IMR-90 (cell line): ENCODE data around the gene PIGZ. TPM values are rescaled to one million over a fixed set of nuclear protein-coding genes. Genes with fewer than 3 reads are reported as not detected.

Experiments used
- ATAC-seq: fragments of 200-7000 bp; cut with Tn5 transposase; 2 replicates; pipeline ENCODE4 v1.9.1; 2020; ENCODE audit warnings: low read depth, mild to moderate bottlenecking, moderate library complexity
- BruUV-seq: library from RNA; stranded (reverse); fragments of 400-500 nt; replicated peaks from 2 replicates; lab custom pipeline; 2021; lab: Mats Ljungman, UMichigan
- CTCF ChIA-PET: fragments of 300-600 bp; formaldehyde crosslinking; extraction: SDS; loops from one replicate; lab custom pipeline; 2021; ENCODE audit warnings: antibody characterized with exemption; lab: Yijun Ruan, JAX
- POLR2A ChIA-PET: fragments of 300-600 bp; sonication (Branson Sonifier 250); formaldehyde crosslinking; loops from one replicate; lab custom pipeline; 2022; ENCODE audit warnings: antibody characterized with exemption; ENCODE audit not compliant: unreplicated experiment; lab: Charles Lee
- DNase-seq: peaks from one replicate; pipeline ENCODE4 v3.0.0; 2013
- H2AFZ ChIP-seq: replicated peaks from 2 replicates; pipeline ENCODE3; 2013; ENCODE audit warnings: low read length, mild to moderate bottlenecking; ENCODE audit not compliant: poor library complexity
- H2AK5ac ChIP-seq: 2 replicates; pipeline ENCODE4 v1.6.1; 2013; ENCODE audit warnings: low read depth, low read length, inconsistent platforms
- H2AK9ac ChIP-seq: replicated peaks from 2 replicates; pipeline ENCODE3; 2013; ENCODE audit warnings: mild to moderate bottlenecking, low read depth, low read length, moderate library complexity; ENCODE audit not compliant: poor library complexity
- H2BK120ac ChIP-seq: 2 replicates; pipeline ENCODE4 v1.6.1; 2013; ENCODE audit warnings: low read depth, low read length, inconsistent platforms
- H2BK15ac ChIP-seq: 3 replicates; pipeline ENCODE4 v1.6.1; 2013; ENCODE audit warnings: low read depth, low read length, inconsistent platforms
- H2BK20ac ChIP-seq: 2 replicates; pipeline ENCODE4 v1.6.1; 2013; ENCODE audit warnings: low read depth, mild to moderate bottlenecking, inconsistent platforms, low read length, moderate library complexity
- H2BK5ac ChIP-seq: 2 replicates; pipeline ENCODE4 v1.6.1; 2013; ENCODE audit warnings: mild to moderate bottlenecking, low read depth, low read length, inconsistent platforms; ENCODE audit not compliant: poor library complexity, severe bottlenecking
- H3K14ac ChIP-seq: replicated peaks from 2 replicates; pipeline ENCODE4 v1.6.1; 2013; ENCODE audit warnings: low read depth, low read length, inconsistent platforms
- H3K18ac ChIP-seq: 2 replicates; pipeline ENCODE4 v1.6.1; 2013; ENCODE audit warnings: low read depth, low read length, control low read depth
- H3K23ac ChIP-seq: 2 replicates; pipeline ENCODE4 v1.6.1; 2013; ENCODE audit warnings: low read depth, low read length, inconsistent platforms
- H3K27ac ChIP-seq: 2 replicates; pipeline ENCODE4 v1.5.1; 2013; ENCODE audit warnings: mild to moderate bottlenecking, control low read depth, low read length; ENCODE audit not compliant: insufficient read depth
- H3K27me3 ChIP-seq: 2 replicates; pipeline ENCODE4 v1.6.1; 2013; ENCODE audit warnings: low read length; ENCODE audit not compliant: control insufficient read depth, insufficient read depth
- H3K36me3 ChIP-seq: 2 replicates; pipeline ENCODE4 v1.6.1; 2013; ENCODE audit warnings: low read length, mixed read lengths; ENCODE audit not compliant: control insufficient read depth, insufficient read depth
- H3K4ac ChIP-seq: 2 replicates; pipeline ENCODE4 v1.6.1; 2013; ENCODE audit warnings: low read depth, low read length, inconsistent platforms
- H3K4me1 ChIP-seq: 2 replicates; pipeline ENCODE4 v1.6.1; 2013; ENCODE audit warnings: low read length, mixed read lengths; ENCODE audit not compliant: control insufficient read depth, insufficient read depth
- H3K4me2 ChIP-seq: 2 replicates; pipeline ENCODE4 v1.6.1; 2013; ENCODE audit warnings: low read depth, mild to moderate bottlenecking, control low read depth, low read length, moderate library complexity
- H3K4me3 ChIP-seq: 2 replicates; pipeline ENCODE4 v1.5.1; 2013; ENCODE audit warnings: low read depth, mild to moderate bottlenecking, control low read depth, low read length, moderate library complexity; ENCODE audit not compliant: insufficient read depth
- H3K56ac ChIP-seq: 2 replicates; pipeline ENCODE4 v1.6.1; 2013; ENCODE audit warnings: low read length, inconsistent platforms; ENCODE audit not compliant: insufficient read depth; ENCODE audit errors: extremely low read depth
- H3K79me1 ChIP-seq, 2 experiments: 2 replicates each; pipeline ENCODE4 v1.6.1; 2013; ENCODE audit warnings: low read length in 2 of 2, inconsistent platforms in 1 of 2, low read depth in 1 of 2
- H3K9ac ChIP-seq: 2 replicates; pipeline ENCODE4 v1.6.1; 2013; ENCODE audit warnings: low read depth, low read length, control low read depth
- H3K9me1 ChIP-seq: 2 replicates; pipeline ENCODE4 v1.6.1; 2013; ENCODE audit warnings: low read length, inconsistent platforms; ENCODE audit not compliant: insufficient read depth
- H3K9me3 ChIP-seq: 2 replicates; pipeline ENCODE4 v1.6.1; 2013; ENCODE audit warnings: low read length; ENCODE audit not compliant: control insufficient read depth, insufficient read depth
- H4K20me1 ChIP-seq: 2 replicates; pipeline ENCODE4 v1.6.1; 2013; ENCODE audit warnings: low read length, inconsistent platforms; ENCODE audit not compliant: insufficient read depth
- H4K5ac ChIP-seq: 2 replicates; pipeline ENCODE4 v1.6.1; 2013; ENCODE audit warnings: mild to moderate bottlenecking, low read depth, low read length, control low read depth
- H4K8ac ChIP-seq, 2 experiments: 2 replicates each; pipeline ENCODE4 v1.6.1; 2013; ENCODE audit warnings: low read depth in 2 of 2, low read length in 2 of 2, control low read depth in 1 of 2, inconsistent platforms in 1 of 2
- H4K91ac ChIP-seq: 2 replicates; pipeline ENCODE4 v1.6.1; 2013; ENCODE audit warnings: low read depth, low read length, inconsistent platforms; ENCODE audit not compliant: insufficient read depth
- BHLHE40 ChIP-seq: fragments of 150-350 bp; IDR thresholded peaks from 2 replicates; pipeline ENCODE4 v1.6.1; 2016; ENCODE audit warnings: mild to moderate bottlenecking, low read depth, low read length
- CEBPB ChIP-seq: IDR thresholded peaks from 2 replicates; pipeline ENCODE4 v1.6.1; 2012; ENCODE audit warnings: low read depth, low read length, improper control_type of control experiment
- MAFK ChIP-seq: IDR thresholded peaks from 2 replicates; pipeline ENCODE4 v1.6.1; 2012; ENCODE audit warnings: low read depth, low read length, improper control_type of control experiment
- MAZ ChIP-seq: IDR thresholded peaks from 2 replicates; pipeline ENCODE4 v1.6.1; 2012; ENCODE audit warnings: low read depth, mild to moderate bottlenecking, low read length, improper control_type of control experiment, moderate library complexity, borderline replicate concordance
- MXI1 ChIP-seq: IDR thresholded peaks from 2 replicates; pipeline ENCODE4 v1.6.1; 2012; ENCODE audit warnings: low read depth, mild to moderate bottlenecking, low read length, moderate library complexity, borderline replicate concordance
- NFE2L2 ChIP-seq: fragments of 150-350 bp; IDR thresholded peaks from 2 replicates; pipeline ENCODE4 v1.6.1; 2016; ENCODE audit warnings: low read depth, mild to moderate bottlenecking, low read length
- RFX5 ChIP-seq: IDR thresholded peaks from 2 replicates; pipeline ENCODE4 v1.8.0; 2012; ENCODE audit warnings: low read depth, mild to moderate bottlenecking, low read length, moderate library complexity
- SMC3 ChIP-seq: fragments of 150-350 bp; IDR thresholded peaks from 2 replicates; pipeline ENCODE4 v1.6.1; 2016; ENCODE audit warnings: low read depth, mild to moderate bottlenecking, antibody characterized with exemption, low read length, moderate library complexity
- USF2 ChIP-seq: fragments of 150-350 bp; IDR thresholded peaks from 2 replicates; pipeline ENCODE4 v1.6.1; 2017; ENCODE audit warnings: mild to moderate bottlenecking, antibody characterized with exemption, low read length, low read depth
- WGBS, 2 experiments: methylation state at CpG; one replicate each; pipeline versions ENCODE4 v1.1.5 to v1.1.7; 2013; ENCODE audit warnings: missing lambda C conversion rate in 2 of 2; ENCODE audit not compliant: insufficient read length in 1 of 2; ENCODE audit errors: extremely low coverage in 2 of 2; 5-methylcytosine and 5-hydroxymethylcytosine counted together
- dilution Hi-C: fragments of 300-500 bp; cut with HindIII; formaldehyde crosslinking; loops from one replicate; pipeline ENCODE4 v1.14.3; 2018; ENCODE audit warnings: low sequenced_read_pairs; ENCODE audit not compliant: unreplicated experiment
- in situ Hi-C: fragments of 300-500 bp; cut with MboI; formaldehyde crosslinking; loops from 3 replicates; pipeline ENCODE4 v1.14.3; 2019; ENCODE audit warnings: low sequenced_read_pairs, inconsistent platforms, mixed read lengths
- intact Hi-C: fragments of 100-400 bp; cut with micrococcal nuclease; formaldehyde crosslinking; loops from 2 replicates; pipeline ENCODE4 v1.10.0; 2022
- polyA plus RNA-seq, 3 experiments: library from polyadenylated mRNA; depleted of rRNA; stranded (reverse); fragments of >200 nt; gene quantifications; 2 replicates each; pipeline ENCODE4 v1.2.3, GENCODE V29; 2012; ENCODE audit warnings: low replicate concordance in 1 of 3
- total RNA-seq: library from RNA; depleted of rRNA; stranded (reverse); fragments of >200 nt; gene quantifications from 2 replicates; pipeline ENCODE4 v1.2.3, GENCODE V29; 2012
- TF ChIP-seq, protein P1 (sequence below): conservative IDR thresholded peaks from 2 replicates; pipeline ENCODE4 v1.5.1; 2012; ENCODE audit warnings: mild to moderate bottlenecking, low read depth, low read length, improper control_type of control experiment

PIGZ gene
- total and polyA plus RNA-seq, 2 of the 4 experiments (the other 2 are of a cell fraction), result 0.18 to 0.86 TPM

GRCh38 chr3:197006860-197007259, 38.2 kb upstream of the PIGZ start:
- dilution Hi-C loops (no loop called here), intact Hi-C loops (loop anchor here (10.0 kb wide), 1 partner anchor 508 kb away; no protein-coding TSS in a partner anchor), in situ Hi-C loops (no loop called here)
- no peak overlapping the region for H2AK9ac ChIP-seq
- no CpG with 5 or more reads among the region's 5 CpGs for WGBS, 2 experiments
- no peaks in the 10 kb centered on the region for H3K36me3 ChIP-seq
- H2BK120ac ChIP-seq, result no peak overlapping the region
- no TSS peak for BruUV-seq
- no peak overlapping the region for H4K5ac ChIP-seq
- no peaks in the 10 kb centered on the region for H3K9me3 ChIP-seq
- H3K4me2 ChIP-seq, result no peak overlapping the region
- ATAC-seq, result no peak
- no peak overlapping the region for H3K4ac ChIP-seq
- H3K56ac ChIP-seq, result no peak overlapping the region
- H2AK5ac ChIP-seq, result no peak overlapping the region
- H4K91ac ChIP-seq, result no peak overlapping the region
- H3K27me3 ChIP-seq, result peaks cover 4% of the 10 kb centered on the region; the same call in 1 of the 2 replicates
- H3K4me1 ChIP-seq, result peaks cover 3% of the 10 kb centered on the region; the same call in 1 of the 2 replicates
- no peak overlapping the region for H2BK5ac ChIP-seq
- no peak overlapping the region for H4K8ac ChIP-seq
- no peak overlapping the region for H2AFZ ChIP-seq
- ChIA-PET POLR2A (no interaction called here), CTCF (no interaction called here)
- no peak overlapping the region for H3K14ac ChIP-seq
- no peak overlapping the region for H3K27ac ChIP-seq
- TF ChIP-seq NFE2L2, result no peak
- TF ChIP-seq USF2, result no peak
- TF ChIP-seq, protein P1, sequence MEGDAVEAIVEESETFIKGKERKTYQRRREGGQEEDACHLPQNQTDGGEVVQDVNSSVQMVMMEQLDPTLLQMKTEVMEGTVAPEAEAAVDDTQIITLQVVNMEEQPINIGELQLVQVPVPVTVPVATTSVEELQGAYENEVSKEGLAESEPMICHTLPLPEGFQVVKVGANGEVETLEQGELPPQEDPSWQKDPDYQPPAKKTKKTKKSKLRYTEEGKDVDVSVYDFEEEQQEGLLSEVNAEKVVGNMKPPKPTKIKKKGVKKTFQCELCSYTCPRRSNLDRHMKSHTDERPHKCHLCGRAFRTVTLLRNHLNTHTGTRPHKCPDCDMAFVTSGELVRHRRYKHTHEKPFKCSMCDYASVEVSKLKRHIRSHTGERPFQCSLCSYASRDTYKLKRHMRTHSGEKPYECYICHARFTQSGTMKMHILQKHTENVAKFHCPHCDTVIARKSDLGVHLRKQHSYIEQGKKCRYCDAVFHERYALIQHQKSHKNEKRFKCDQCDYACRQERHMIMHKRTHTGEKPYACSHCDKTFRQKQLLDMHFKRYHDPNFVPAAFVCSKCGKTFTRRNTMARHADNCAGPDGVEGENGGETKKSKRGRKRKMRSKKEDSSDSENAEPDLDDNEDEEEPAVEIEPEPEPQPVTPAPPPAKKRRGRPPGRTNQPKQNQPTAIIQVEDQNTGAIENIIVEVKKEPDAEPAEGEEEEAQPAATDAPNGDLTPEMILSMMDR, result no peak
- no peak for TF ChIP-seq MAZ
- no peak for TF ChIP-seq BHLHE40
- TF ChIP-seq RFX5, result no peak
- TF ChIP-seq MAFK, result no peak
- no peak for TF ChIP-seq MXI1
- no peak for TF ChIP-seq CEBPB
- TF ChIP-seq SMC3, result no peak
- H3K79me1 ChIP-seq, result peaks cover 0 to 4% of the 10 kb centered on the region in 2 experiments; a peak in 1 of 4 replicates
- H3K9ac ChIP-seq, result no peak overlapping the region
- H3K23ac ChIP-seq, result no peak overlapping the region
- H2BK20ac ChIP-seq, result no peak overlapping the region
- H3K18ac ChIP-seq, result no peak overlapping the region
- no peaks in the 10 kb centered on the region for H4K20me1 ChIP-seq
- peaks cover 5% of the 10 kb centered on the region for H3K9me1 ChIP-seq
- H2BK15ac ChIP-seq, result no peak overlapping the region
- no peak for DNase-seq
- H3K4me3 ChIP-seq, result no peak overlapping the region
